HG02623 (cell line): ENCODE measurements around the gene SLCO3A1.
"Not testable (repeated sequence)": the region's sequence is repeated elsewhere in the genome, so short reads cannot be mapped to it uniquely, and the experiment has no call there.

Experiments
- ATAC-seq: cut with Tn5 transposase; IDR thresholded peaks from one replicate; pipeline ENCODE4 v1.9.1; 2021; ENCODE audit warnings: moderate library complexity; ENCODE audit not compliant: unreplicated experiment

Gene SLCO3A1

DNA sequence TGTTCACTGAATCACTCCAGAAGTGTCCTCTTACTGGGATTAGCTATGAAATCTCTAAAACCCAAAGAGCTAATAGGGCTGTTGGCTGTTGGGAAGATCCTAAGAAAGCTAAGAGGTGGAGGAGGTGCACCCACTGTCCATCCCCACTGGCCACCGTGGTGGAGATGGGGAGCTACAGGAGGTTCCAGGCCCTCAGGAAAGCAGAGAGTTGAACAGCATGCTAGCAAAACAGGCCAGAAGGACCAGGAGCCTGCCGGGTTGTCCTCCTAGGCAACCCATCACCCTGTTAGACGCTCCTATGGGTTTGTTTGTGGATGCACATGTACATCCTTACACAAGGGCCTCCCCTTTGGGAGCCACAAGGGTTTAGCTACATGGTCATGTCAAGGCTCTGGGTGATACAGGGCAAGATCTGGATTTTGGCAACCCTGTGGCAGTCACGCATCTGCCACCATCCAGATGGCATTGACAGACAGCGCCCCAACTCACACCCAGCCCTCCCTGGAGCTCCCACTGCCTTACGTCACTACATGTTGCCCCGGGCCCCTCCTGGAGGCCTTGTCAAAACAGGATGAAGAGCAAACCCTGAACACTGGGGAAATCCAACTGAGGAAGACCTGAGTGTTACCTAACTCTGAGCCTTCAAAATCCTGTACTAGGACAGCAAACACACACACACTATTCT, 208.1 kb downstream of the SLCO3A1 start:
- ATAC-seq: no peak

DNA sequence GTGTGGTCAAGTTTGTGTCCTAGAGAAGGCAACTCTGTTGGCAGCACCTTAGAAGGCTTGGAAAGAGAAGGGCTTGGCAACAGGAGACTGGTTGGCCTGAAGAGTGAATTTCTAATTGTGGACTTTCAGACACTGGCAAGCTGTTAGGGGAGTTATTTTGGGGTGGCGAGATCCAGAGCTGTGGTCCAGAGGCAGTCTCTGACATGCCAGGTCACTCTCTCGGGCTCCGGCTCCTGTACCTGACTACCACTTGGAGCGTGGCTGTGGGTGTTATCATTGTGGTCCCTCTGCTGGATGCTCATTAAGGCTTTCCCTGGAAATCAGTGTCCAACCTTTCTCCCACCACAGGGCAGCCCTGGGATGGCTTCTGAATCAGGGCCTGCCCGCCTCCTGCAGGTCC, 209.0 kb downstream of the SLCO3A1 start:
- ATAC-seq: no peak

DNA sequence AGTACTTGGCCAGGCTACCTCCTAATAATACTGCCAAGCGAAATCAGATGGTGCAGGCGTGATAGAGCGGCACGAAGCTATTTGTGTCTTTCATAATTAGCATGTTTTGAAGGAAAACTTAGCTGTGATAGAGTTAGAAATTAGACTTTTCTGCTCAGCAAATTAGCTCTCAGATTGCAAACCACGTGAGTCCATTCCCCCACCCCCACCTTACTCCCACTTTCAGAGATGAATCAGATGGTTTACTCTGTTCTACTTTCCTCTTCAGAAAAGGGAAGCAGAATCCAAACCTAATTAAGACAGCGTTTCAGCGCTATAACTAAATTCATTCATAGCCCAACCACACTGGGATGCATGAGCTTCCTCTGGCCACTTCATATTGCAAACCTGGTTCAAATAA, 214.6 kb downstream of the SLCO3A1 start:
- ATAC-seq: no peak

DNA sequence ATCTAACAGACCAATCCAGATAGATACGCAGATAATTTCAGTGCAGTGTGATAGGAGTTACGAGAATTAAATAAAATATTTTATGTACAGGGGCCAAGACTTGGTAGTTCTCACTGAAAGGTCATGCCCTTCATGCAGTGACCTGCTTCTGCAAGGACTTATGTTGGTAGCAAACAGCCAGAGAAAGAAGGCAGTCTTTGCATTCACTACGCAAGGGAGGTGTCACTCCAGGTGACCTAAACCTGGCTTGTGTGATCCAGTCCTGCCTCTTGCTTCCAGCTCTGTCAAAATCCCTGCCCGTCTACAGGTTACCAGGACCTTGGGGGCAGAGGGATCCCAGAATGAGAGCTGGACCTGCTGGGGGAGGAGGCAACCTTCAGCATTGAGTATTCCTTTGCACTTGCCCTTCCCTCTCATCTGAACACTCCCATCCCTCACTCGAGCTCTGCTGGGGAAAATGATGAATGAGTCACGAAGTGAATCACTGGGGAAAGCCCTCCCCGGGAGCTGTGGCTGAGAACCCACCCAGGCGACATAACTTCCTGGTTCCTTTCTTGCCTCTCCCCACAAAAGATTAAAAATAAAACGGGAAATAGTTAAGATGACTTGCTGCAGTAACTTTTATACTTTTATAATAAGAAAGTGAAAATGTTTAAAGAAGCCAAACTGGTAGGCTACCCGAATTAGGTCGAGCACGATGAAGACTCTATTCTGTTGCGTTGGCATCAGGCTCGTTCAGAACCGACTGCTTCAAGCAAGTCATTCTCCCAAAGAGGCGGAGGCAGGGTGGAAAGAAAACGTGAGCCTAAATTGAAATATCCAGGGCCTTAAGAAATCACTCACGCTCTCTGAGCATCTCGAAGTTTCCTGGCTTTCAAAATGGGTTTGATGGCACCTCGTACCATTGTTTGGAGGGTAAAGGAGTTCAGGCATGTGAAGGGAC, 216.1 kb downstream of the SLCO3A1 start:
- ATAC-seq: peak; percentile 53

DNA sequence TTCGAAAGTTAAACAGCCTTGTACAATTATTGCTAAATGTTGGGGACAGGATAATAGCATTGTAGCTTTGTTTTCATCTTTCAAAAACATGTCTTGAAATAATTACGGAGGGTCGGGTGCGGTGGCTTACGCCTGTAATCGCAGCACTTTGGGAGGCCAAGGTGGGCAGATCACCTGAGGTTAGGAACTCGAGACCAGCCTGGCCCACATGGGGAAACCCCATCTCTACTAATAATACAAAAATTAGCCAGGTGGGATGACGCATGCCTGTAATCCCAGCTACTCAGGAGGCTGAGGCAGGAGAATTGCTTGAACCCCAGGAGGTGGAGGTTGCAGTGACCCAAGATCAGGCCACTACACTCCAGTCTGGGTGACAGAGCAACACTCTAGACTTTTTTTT, 216.7 kb downstream of the SLCO3A1 start:
- not testable (repeated sequence) for ATAC-seq

DNA sequence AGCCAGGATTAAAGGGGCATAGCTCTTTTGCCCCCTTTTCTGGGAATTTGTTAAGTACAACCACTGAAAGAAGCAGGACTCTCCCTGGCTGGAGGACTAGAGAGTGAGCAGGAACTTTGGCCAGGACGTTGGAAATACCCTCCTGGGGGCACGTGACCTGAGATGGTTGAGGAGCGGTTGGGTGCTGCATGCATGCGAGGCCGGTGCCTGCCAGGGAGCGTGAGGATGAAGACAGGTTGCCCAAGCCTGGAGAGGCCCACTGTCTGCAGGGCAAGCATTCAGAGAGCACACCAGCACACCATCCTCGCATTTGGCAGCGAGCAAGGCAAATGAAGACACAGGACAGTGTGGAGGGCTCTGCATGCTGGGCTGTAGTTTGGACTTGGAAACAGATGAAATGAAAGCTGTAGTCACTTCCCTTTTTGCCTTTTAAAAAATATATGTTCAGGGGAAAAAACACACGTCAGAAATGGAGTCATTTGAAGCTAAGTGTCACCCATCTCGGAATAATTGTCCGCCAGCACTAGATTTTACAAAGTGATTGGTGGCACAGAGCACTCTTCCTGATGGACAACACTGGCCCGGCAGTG, 217.6 kb downstream of the SLCO3A1 start:
- no peak for ATAC-seq

DNA sequence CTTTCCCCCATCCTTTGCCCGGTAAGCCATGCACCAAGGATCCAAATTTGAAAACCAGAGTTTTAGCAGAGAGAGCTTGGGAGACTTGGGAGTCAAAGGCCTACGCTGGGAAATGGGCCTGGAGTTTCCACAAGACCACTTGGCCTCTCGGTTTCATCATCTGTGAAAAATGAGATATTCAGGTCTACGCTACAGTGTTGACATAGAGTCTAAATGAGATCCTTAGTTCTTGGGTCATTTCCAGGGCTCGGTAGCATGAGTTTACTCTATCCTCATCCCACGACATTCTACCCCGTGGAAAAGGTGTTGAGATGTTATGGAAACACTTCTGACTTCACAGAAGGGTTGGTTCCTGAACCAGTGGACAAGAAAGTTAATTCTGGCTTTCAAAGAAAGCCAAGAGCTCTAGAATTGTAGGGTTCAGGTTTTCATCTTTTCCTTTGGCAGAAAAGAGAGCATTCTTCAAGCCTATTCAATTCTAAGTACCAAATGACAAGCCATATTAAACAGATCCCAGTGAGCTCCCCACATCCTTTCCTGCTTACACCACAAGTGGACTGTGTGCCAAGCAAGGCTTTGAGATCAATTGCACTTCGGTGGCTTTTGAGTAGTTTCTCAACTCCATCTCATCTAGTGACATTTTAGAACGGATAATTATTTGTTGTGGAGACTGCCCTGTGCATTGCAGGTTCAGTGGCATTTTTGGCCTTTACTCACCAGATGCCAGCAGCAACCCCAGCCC, 219.7 kb downstream of the SLCO3A1 start:
- ATAC-seq: no peak

DNA sequence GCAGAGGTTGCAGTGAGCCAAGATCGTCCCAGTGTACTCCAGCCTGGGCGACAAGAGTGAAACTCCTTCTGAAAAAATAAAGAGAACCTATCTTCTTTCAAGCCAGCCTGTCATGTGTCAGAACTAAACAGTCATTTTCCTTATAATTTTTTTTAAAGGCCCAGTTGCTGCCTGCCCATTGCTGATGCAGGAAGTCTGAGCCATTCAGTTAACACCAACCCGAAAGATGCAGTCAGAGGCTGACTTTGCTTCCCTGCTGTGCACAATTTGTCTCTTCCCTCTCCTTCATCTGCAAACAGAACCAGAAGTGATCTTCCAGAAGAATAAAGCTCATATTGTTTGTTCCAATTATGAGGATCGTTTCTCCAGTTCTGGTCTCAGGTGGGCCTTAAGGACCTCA, 220.6 kb downstream of the SLCO3A1 start:
- ATAC-seq: no peak

DNA sequence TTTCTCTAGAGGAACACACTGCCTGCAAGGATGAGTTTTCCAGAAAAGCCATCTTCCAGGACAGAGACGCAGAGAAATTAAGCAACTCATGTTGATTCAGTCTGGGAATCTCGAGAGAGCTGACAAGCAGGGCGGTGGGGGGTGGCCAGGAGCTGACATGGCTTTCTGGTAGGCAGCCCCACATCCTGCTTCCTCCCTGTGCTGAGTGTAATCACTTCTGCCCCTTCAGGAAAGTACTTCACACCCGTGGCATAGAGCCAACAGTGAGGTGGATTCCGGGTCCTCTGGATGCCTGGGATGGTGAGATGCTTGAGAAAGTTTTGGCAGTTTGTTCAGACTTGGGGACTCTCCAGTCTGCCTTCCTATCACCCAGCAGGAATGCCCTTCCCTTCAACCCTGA, 221.1 kb downstream of the SLCO3A1 start:
- ATAC-seq: no peak

DNA sequence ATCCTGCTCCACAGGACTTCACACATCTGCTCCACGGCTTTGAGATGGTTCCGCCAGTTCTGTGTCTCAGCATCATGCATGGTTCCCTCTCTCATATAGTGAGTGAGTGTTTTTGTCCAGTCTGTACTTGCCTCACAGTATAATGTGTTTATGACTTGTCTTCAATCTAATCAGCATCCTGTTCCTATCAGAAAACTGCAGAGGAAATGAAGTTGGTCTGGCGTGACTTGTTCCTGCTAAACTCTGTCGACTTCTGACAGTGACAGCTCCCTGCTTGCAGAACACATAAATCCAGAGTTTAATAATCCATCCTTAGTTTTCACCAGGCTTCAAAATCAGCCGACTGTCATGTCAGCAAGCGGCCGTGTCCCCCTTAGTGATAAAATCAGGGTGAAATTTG, 222.3 kb downstream of the SLCO3A1 start:
- ATAC-seq: no peak

DNA sequence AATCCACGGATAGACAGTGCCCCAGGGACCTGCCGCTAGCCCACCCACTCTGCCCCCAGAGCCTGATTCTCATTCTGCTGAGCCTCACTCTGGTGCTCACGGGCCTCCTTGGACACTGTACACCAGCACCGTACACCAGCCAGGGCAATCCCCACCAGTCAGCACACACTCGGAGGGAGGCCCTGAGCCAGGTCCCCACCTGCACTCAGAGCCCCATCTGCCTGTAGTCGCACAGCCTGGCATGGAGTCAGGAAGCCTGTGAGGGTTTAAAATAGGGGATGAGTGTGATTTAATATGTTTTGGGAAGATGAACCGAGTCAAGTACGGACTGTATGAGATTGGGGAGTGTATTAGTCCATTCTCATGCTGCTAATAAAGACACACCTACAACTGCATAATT, 223.0 kb downstream of the SLCO3A1 start:
- no peak for ATAC-seq

DNA sequence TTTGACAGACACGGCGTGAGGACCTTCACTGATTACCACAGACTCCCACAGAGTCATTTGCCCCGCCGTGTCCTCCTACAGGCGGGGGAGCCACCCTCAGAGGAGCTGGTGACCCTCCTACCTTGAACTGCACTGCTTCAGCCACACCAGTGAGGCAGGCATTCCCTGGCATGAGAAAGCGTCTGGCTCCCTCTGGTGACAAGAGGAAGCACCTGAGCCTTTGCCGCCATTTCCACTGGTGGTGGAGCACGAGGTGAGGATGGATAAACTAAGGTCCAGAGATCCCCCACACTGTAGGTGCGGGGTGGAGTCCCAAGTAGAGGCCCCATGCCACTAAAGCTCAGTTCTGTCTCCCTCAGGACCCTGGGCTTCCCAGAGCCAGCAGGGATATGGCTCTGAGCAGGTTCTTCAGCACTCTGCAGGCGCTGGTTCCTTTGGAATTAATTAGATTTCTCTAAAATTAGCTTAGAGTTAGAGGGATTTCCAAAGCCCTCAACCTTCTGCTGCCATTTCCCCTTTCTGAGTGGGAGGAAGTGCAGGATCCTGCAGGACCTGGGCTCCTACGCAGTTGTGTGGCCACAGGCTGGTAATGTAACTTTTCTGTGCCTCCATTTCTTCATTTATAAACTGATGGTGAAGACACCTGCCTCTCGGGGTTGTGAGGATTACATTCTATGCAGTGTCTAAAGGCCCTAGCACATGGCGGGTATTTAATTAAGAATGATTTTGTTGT, 224.0 kb downstream of the SLCO3A1 start:
- peak; percentile 54 for ATAC-seq

DNA sequence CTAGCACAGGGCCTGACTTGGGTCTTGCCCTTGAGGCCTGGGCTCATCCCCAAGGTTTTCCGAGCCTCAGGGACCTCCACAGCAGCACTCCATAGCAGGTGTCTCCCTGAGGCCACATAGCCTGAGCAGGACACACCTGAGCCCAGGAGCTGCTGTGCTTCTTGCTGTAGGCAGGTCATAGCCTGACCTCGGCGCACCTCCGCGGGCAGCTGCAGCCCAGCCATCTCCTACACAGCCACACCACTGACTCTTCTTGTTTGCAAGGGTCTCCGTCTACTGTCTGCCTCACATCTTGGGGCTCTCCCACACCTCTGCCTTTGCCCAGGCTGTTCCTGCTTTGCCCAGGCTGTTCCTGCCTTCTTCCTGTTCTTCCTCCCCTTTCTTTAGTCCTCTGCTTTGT, 224.8 kb downstream of the SLCO3A1 start:
- no peak for ATAC-seq

DNA sequence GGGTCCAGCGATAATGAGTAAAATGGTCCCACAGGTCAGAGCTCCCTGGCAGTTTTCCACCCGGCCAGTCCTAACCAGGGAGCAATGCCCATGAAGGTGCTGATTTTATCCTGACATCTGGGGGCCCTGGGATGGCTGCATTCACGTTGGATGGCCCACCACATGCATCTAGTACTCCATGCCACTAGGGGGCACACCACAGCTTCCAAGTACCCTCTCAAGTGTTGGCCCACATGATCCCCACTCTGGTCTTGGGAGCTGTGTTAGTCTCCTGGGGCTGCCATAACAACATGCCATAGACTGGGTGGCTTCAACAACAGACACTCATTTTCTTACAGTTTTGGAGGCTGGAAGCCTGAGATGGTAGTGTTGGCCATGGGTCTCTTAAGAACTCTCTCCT, 225.5 kb downstream of the SLCO3A1 start:
- no peak for ATAC-seq

DNA sequence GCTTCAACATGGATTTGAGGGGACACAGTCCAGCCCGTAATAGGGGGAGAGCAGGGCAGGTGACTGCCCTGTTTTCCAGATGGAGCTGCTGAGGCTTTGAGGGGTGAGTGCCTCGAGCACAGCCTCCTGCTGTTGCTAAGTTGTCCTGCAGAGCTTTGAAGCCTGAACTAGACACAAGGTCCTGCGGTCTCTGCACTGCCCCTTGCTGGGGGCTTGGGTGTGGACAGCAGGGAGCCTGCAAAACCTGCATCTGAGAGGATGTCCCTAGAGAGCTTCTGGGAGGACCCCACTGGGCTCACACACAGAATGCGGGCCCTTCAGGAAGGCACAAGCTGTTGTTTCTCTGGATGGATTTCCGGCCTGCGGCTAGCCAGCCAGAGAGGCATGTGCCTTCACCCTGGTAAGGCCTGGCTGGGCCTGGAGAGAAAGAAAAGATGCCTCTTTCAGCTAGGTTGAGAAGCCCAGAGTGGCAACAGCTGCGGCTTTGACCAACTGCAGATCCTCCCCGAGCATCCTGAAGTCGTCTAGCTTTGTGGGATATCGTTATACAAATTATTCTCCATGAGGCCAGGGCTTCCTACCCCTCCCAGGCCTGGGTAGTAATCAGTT, 226.2 kb downstream of the SLCO3A1 start:
- ATAC-seq: no peak

DNA sequence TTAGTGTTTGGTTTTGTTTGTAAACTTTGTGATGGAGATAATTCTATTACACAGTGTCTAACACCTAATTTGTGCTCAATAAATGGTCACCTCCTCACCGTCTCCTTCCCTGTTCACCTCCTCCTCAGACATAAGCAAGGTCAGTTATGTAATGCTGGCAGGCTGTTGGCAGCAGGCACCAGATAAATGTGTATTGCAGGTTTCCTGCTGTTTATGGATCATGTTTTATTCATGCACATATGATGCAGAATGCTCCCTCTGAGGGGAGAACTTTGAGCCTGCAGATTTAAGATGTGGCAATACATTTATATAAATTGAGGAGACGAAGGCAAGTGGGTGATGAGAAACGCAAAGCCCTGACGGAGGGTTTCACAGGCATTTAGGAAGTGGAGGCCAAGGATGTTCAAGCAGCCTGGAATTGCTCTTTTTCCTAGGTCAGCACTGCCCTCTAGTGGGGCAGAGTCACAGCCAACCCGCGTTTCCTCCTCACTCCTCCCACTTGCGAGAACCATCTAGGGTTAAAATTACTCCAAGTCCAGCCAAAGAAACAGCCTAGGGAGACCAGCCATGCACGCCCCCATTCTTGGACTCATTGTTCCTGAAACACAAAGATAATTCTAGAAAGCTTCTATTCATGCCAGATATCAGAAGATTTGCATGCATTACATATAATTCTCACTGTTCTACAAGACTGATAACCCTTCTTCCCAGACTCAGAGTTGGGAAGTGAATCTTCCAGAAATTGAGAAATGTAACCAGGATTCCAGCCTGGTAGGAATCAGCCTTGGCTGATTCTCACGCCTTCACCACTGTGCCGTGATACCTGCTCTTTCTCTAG, 228.7 kb downstream of the SLCO3A1 start:
- no peak for ATAC-seq

DNA sequence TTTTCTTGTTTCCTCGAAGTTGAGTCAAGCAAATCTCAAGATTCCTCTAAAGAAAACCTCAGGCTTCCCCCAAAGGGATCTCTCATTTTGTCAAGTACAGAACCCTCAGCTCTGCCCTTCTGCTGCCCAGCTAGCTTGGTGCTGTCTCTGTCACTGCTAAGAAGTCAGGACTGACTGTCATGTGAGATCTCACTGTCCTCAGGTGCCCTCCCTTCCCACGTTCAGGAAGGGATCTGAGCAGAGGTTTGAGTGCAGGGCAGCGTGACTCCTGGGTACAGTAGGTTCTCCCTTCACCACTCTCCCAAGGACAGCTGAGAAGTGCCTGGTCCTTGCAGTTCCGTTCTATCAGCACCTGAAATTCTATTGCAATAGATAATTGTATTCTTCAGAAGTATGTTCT, 229.7 kb downstream of the SLCO3A1 start:
- no peak for ATAC-seq

DNA sequence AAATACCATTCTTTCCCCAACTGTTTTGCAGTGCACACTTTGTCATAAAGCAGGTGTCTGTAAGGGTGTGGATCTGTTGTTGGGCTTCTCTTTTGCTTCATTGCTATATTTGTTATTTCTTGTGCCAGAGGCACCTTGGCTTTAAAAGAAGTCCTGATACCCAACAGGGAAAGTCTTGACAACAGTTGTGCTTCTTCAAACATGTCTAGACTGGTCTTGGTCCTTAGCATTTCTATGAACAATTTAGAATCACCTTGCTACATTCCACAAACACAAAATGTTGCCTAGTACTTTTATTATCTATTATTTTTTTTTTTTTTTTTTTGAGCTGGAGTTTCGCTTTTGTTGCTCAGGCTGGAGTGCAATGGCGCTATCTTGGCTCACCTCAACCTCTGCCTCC, 233.7 kb downstream of the SLCO3A1 start:
- no peak for ATAC-seq

DNA sequence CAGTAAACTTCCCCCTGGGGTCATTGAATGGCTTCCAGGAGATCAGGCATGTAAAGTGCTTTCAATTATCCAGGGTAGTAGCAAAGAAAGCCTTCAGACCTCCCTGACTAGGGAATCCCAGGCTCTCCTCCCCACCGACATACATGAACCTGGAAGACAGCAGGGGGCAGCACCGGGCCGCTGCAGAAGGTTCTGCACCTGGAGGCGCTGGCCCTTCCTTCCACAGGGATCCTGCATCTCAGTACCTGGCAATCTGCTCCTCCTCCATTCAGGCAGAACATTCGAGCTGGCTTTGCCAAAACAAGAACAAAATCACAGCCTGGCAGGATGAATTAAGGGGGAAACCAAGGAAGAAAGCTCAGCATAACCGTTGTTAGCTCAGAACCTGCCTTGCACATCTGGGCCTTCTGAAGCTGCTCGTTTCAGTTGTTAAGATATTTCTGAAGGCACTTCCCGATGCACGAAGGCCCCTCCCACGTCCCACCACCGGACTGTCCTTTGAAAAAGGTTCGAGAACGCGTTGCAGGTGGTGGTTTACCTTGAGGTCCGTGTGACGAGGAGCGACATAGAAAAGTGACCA, 237.7 kb downstream of the SLCO3A1 start:
- no peak for ATAC-seq
